Bronchial epithelial cell (primary cell): ENCODE measurements around the gene CRYBB1. TPM values are rescaled to one million over a fixed set of nuclear protein-coding genes. Genes with fewer than 3 reads are reported as not detected.

Source experiments
- DNase-seq: peaks from one replicate; pipeline ENCODE4 v3.0.0-alpha.2; 2010; ENCODE audit warnings: low read depth
- FAIRE-seq: peaks from 2 replicates; lab custom pipeline; 2011; peaks lifted over from hg19 to GRCh38; lab: Jason Lieb, UNC
- H3K27me3 ChIP-seq: 2 replicates; pipeline ENCODE4 v1.5.1; 2011; ENCODE audit warnings: low read length; ENCODE audit not compliant: control insufficient read depth, insufficient read depth
- H3K36me3 ChIP-seq: 2 replicates; pipeline ENCODE4 v1.5.1; 2011; ENCODE audit warnings: low read length; ENCODE audit not compliant: control insufficient read depth, insufficient read depth
- H3K4me3 ChIP-seq: 2 replicates; pipeline ENCODE4 v1.5.1; 2011; ENCODE audit warnings: mild to moderate bottlenecking, low read depth, low read length, control low read depth
- total RNA-seq: library from RNA; depleted of rRNA; stranded (reverse); fragments of >200 nt; gene quantifications from 2 replicates; pipeline ENCODE4 v1.2.1, GENCODE V29; 2014
- TF ChIP-seq, protein P1 (sequence below): IDR thresholded peaks from 2 replicates; pipeline ENCODE4 v1.5.1; 2011; ENCODE audit warnings: mild to moderate bottlenecking, moderate library complexity, low read length, control low read depth, inconsistent platforms; ENCODE audit not compliant: insufficient read depth, severe bottlenecking

Gene CRYBB1
- total RNA-seq, 1 donor from 2014 or later, result not detected

DNA sequence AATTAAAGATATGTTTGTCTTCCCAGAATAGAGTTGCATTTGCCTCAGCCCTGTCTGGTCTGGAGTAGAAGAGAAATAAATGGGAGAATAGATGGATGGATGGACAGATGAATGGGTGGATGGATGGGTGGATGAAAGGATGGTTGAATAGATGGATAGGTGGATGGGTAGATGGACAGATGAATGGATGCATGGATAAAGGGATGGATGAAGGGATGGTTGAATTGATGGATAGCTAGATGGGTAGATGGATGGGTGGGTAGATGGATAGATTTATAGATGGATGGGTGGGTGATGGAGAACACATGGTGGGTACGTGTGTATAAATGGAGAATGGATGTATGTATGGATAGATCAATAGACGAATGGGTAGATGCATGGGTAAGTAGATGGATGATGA lies 8.5 kb downstream of the CRYBB1 start:
- TF ChIP-seq, protein P1, sequence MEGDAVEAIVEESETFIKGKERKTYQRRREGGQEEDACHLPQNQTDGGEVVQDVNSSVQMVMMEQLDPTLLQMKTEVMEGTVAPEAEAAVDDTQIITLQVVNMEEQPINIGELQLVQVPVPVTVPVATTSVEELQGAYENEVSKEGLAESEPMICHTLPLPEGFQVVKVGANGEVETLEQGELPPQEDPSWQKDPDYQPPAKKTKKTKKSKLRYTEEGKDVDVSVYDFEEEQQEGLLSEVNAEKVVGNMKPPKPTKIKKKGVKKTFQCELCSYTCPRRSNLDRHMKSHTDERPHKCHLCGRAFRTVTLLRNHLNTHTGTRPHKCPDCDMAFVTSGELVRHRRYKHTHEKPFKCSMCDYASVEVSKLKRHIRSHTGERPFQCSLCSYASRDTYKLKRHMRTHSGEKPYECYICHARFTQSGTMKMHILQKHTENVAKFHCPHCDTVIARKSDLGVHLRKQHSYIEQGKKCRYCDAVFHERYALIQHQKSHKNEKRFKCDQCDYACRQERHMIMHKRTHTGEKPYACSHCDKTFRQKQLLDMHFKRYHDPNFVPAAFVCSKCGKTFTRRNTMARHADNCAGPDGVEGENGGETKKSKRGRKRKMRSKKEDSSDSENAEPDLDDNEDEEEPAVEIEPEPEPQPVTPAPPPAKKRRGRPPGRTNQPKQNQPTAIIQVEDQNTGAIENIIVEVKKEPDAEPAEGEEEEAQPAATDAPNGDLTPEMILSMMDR, result no peak
- Histone ChIP-seq H3K36me3 (no peaks in the 10 kb centered on the region), H3K4me3 (no peak overlapping the region), H3K27me3 (no peaks in the 10 kb centered on the region)
- FAIRE-seq (no peak), DNase-seq (no peak)

DNA sequence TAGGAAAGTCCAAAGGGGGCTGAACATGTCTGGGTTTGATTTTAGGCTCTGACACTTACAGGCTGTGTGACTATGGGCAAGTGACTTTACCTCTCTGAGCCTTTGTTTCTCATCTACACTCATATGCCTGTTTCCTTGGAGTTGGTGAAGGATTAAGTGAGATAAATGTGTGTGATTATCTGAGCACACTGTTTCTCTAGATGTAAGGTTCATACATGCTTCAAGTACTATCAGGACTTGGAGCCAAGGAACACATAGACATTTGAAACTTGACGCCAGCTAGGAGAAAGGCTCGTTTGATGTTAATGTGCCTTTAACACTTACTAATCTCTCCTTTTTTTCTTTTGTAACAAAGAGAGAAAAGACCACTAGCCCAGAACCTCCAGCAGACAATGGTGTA lies 9.7 kb downstream of the CRYBB1 start:
- no peak for FAIRE-seq
- TF ChIP-seq, protein P1, result no peak
- H3K36me3 ChIP-seq, result no peaks in the 10 kb centered on the region
- H3K4me3 ChIP-seq, result no peak overlapping the region
- DNase-seq, result no peak
- no peaks in the 10 kb centered on the region for H3K27me3 ChIP-seq

DNA sequence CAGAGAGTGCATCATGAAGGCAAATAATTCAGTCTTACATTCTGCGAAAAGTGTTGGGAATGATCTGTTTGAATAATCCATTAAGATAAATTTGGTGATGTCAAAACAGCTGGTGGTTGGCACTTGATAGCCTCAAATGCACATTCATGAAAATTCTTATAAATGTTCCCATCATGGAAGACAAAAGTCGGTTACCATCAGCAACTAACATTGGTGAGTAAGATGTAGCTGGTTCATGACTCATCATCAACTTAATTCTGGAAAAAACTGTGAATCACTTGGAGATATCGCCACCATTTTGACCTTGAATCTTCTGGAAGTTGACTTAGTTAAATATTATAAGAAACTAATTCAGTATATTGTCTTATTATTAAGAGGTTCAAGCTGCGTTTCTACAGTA lies 11.2 kb downstream of the CRYBB1 start:
- no peaks in the 10 kb centered on the region for H3K27me3 ChIP-seq
- FAIRE-seq (no peak), DNase-seq (peak; percentile 39)
- TF ChIP-seq, protein P1, result no peak
- H3K36me3 ChIP-seq, result no peaks in the 10 kb centered on the region
- H3K4me3 ChIP-seq, result no peak overlapping the region

DNA sequence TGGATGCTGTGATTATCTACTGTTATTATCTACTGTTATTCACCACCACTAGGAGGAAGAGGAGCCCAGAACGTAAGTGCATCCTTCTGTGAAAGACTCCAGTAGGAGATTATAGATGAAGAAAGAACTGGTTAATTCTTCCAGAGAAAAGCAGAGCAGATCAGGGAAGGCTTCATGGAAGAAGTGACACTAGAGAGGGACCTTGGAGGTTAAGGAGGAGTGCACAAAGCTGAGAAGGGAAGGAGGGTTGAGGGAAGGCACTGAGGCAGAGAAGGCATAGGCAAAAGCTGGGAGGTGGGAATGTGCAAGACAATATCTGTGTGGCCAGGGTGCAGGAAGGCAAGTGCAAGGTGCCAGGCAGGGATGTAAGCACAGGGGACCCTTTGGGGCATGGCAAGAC lies 13.5 kb downstream of the CRYBB1 start:
- Histone ChIP-seq H3K36me3 (no peaks in the 10 kb centered on the region), H3K4me3 (no peak overlapping the region), H3K27me3 (no peaks in the 10 kb centered on the region)
- TF ChIP-seq, protein P1, result no peak
- FAIRE-seq (no peak), DNase-seq (no peak)

DNA sequence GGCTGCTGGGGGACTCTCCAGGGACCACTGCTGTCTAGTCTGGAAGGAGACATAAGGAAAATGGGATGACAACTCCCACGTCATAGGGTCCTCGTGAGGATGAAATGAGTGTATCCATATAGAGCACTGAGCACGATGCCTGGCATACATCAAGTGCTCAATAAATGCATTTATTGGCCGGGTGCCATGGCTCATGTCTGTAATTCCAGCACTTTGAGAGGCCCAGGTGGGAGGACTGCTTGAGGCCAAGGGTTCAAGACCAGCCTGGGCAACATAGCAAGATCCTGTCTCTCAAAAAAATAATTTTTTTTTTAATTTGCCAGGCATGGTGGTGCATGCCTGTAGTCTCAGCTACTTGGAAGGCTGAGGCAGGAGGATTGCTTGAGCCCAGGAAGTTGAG lies 15.7 kb downstream of the CRYBB1 start:
- TF ChIP-seq, protein P1, result no peak
- Histone ChIP-seq H3K36me3 (no peaks in the 10 kb centered on the region), H3K27me3 (no peaks in the 10 kb centered on the region), H3K4me3 (no peak overlapping the region)
- FAIRE-seq (no peak), DNase-seq (no peak)

DNA sequence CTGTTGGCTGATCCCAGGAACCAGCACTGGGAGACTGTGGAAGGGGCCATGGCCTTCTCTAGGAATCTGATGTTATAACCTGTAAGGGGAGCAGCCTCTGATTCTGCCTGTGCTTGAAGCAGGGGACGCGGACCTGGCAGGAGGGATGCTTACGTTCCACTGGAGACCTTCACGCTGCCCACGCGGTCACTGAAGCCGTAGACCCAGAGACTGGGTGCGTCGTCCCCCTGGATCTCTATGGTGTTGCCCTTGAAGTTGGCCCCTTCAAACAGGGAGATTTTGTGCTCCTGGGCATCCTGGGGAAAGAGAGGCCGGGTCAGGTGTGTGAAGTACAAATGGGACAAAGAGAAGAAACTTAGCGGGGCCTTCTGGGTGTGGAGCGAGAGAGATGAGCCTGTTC lies 16.1 kb downstream of the CRYBB1 start:
- H3K4me3 ChIP-seq, result no peak overlapping the region
- TF ChIP-seq, protein P1, result no peak
- DNase-seq, result no peak
- no peaks in the 10 kb centered on the region for H3K27me3 ChIP-seq
- H3K36me3 ChIP-seq, result no peaks in the 10 kb centered on the region
- no peak for FAIRE-seq
